Measurements from ENCODE around the gene CPB2. TPM values are rescaled to one million over a fixed set of nuclear protein-coding genes. Genes with fewer than 3 reads are reported as not detected.

Gene CPB2
- polyA plus RNA-seq, 4 donors = 0.16 to 1.8 (median 0.20) TPM

DNA sequence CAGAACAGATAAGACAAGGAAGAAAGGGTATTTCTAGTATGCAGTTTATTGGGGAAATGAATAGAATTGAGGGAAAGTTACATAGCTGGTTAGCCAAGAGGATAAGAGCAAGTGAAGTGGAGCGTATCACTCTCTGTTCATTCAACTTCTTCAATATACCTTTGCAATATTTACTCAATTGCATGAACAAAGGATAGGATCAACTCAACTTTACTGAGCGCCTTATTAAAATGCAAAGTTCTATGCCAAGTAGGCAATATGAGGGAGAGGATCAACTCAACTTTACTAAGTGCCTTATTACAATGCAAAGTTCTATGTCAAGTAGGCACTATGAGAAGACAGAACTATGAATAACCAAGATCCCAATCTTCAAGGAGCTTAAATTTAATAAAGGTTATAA is 96.2 kb downstream of the CPB2 start:
- no peak for DNase-seq (ENCODE audit: low read depth in 4 of 4, low spot score in 2 of 4)

DNA sequence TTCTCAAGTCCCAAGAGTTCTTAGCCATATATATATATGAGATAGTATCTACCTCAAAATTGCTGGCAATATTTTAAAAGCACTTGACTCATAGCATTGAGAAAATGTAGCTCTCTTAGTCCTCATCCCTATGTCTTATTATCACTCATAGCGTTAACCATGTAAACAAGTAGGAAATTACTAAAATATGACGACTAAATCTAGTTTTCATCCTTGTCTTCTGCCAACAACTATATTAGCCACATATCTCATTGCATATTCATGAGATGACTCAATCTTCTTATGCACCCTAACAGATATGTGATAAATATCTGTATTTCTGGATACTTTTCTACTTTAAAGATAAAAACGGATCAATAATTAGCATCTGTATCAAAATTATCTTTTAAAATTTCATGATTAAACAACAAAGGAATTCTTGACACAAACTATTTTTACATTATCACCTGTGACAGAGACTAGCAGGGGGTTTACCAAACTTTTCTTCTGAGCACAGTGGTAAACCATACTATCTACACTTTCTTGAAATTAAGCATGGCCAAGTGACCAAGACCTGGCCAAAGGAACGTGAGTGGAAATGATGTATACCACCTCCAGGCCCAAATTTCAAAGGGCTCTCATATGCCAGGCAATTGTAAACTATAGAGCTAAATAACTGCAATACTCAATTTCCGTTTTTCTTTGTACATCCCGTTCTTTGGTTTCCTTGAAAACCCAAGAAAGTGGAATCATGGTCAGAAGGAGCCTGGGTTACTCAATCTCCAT is 98.0 kb downstream of the CPB2 start:
- DNase-seq (ENCODE audit: low read depth in 4 of 4, low spot score in 2 of 4) = no peak

DNA sequence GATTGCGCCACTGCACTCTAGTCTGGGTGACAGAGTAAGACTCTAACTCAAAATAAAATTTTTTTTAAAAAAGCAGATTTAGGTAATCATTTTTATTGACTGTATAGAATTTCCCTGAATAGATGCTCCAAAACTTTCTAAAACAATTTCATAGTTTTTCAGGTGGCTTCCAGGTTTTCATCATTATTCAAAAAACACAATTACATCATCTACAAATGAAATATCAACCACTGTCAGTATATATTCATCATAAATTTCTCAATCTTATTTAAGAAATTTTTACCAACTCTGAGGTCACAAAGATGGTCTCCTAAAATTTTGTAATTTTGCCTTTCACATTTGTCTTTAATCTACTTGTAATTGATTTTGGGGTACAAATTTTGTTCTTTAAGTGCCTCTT is 100.3 kb downstream of the CPB2 start:
- no peak for DNase-seq (ENCODE audit: low read depth in 4 of 4, low spot score in 2 of 4)

Other genes with a start within 250 kb of the CPB2 start
- 10 to 100 TPM; 54.1 to 73.6 (median 69.9) TPM for gene ZC3H13, start 52.3 kb downstream of the CPB2 start, polyA plus RNA-seq (ENCODE audit: insufficient read length in 4 of 4)
- gene LCP1, start 77.1 kb upstream of the CPB2 start, polyA plus RNA-seq (ENCODE audit: insufficient read length in 4 of 4) = 10 to 100 TPM in 3 of 4 donors, 1 to 10 TPM in 1; 6.5 to 13.2 (median 10.5) TPM
- gene LRRC63, start 106.9 kb upstream of the CPB2 start, polyA plus RNA-seq (ENCODE audit: insufficient read length in 4 of 4) = under 1 TPM in 3 of 4 donors, not detected in 1; 0.16 to 0.24 (median 0.18) TPM